ENCODE measurements around the gene BAD. TPM values are rescaled to one million over a fixed set of nuclear protein-coding genes. Genes with fewer than 3 reads are reported as not detected.

The BAD gene
- total and polyA plus RNA-seq, 2 of the 13 experiments (the other 11 are each of a cell fraction or from before 2014, with no cell fraction given) = 17.9 to 28.5 TPM

DNA sequence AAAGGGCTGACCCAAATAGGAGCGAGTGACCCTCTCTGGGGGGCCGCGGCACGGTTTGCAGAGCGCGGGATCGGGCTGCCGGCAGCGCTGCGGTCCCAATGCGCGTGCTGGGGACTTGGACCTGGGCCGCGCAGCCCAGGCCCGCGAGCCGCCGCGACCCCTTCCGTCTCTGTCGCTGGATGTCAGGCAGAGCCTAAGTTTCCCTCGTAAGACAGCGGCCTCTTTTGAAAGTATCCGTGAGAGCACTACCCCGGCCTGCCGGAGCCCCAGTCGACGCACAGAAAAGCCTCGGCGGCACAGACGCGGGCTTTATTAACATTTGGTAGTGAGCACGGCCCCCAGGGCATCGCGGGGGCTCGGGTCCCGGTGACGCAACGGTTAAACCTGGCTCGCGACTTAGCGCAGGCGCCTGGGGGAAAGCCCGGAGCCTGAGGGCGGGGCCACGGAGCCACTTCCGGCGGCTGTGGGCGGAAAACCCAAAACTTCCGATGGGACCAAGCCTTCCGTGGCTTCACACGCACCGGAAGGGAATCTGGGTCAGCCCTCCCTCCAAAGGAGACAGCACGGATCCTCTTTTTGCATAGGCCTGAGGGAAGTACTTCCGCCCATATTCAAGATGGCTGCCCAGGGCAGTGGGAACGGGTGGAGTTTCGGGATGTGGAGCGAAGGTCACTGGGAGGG lies 14.8 kb downstream of the BAD start (continued):
- TF ChIP-seq FUBP1 (CRISPR knock-in tag; IDR thresholded peaks at IDR 0.05; ENCODE audit: borderline replicate concordance) (no peak), FOXM1 (CRISPR knock-in tag; IDR thresholded peaks at IDR 0.05) (no peak), MTF2 (CRISPR knock-in tag; IDR thresholded peaks at IDR 0.05; ENCODE audit: borderline replicate concordance) (peak; percentile 92; the same call in 1 of the 2 replicates), FOXK1 (CRISPR knock-in tag; IDR thresholded peaks at IDR 0.05; ENCODE audit: borderline replicate concordance, low read depth) (peak; percentile 89; the same call in 1 of the 2 replicates), SALL2 (CRISPR knock-in tag; IDR thresholded peaks at IDR 0.05) (0 out of 2 replicates have a peak, but pooled peaks have one; percentile 71), HOMEZ (CRISPR knock-in tag; IDR thresholded peaks at IDR 0.05; ENCODE audit: low read depth) (peak; percentile 47; the same call in 1 of the 2 replicates), ZFP36L1 (CRISPR knock-in tag; IDR thresholded peaks at IDR 0.05) (no peak), SP5 (CRISPR knock-in tag; IDR thresholded peaks at IDR 0.05; ENCODE audit: borderline replicate concordance, low read depth) (peak; percentile 88), KAT7 (CRISPR knock-in tag; IDR thresholded peaks at IDR 0.05; ENCODE audit: borderline replicate concordance) (no peak), SMAD3 (CRISPR knock-in tag; IDR thresholded peaks at IDR 0.05) (no peak), ZMYM3 (CRISPR knock-in tag; IDR thresholded peaks at IDR 0.05) (no peak), PAX8 (CRISPR knock-in tag; IDR thresholded peaks at IDR 0.05; ENCODE audit: borderline replicate concordance) (no peak), NFRKB (IDR thresholded peaks at IDR 0.05) (no peak), ZKSCAN8 (CRISPR knock-in tag; IDR thresholded peaks at IDR 0.05; ENCODE audit: borderline replicate concordance) (no peak), ZFP41 (CRISPR knock-in tag; IDR thresholded peaks at IDR 0.05; ENCODE audit: borderline replicate concordance) (no peak)
- TF ChIP-seq, protein P1, sequence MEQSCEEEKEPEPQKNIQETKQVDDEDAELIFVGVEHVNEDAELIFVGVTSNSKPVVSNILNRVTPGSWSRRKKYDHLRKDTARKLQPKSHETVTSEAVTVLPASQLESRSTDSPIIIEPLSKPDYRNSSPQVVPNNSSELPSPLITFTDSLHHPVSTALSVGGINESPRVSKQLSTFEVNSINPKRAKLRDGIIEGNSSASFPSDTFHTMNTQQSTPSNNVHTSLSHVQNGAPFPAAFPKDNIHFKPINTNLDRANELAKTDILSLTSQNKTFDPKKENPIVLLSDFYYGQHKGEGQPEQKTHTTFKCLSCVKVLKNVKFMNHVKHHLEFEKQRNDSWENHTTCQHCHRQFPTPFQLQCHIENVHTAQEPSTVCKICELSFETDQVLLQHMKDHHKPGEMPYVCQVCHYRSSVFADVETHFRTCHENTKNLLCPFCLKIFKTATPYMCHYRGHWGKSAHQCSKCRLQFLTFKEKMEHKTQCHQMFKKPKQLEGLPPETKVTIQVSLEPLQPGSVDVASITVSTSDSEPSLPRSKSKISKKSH (CRISPR knock-in tag; IDR thresholded peaks at IDR 0.05; ENCODE audit: borderline replicate concordance) = no peak; the same call in 1 of the 2 replicates
- TF ChIP-seq, protein P2, sequence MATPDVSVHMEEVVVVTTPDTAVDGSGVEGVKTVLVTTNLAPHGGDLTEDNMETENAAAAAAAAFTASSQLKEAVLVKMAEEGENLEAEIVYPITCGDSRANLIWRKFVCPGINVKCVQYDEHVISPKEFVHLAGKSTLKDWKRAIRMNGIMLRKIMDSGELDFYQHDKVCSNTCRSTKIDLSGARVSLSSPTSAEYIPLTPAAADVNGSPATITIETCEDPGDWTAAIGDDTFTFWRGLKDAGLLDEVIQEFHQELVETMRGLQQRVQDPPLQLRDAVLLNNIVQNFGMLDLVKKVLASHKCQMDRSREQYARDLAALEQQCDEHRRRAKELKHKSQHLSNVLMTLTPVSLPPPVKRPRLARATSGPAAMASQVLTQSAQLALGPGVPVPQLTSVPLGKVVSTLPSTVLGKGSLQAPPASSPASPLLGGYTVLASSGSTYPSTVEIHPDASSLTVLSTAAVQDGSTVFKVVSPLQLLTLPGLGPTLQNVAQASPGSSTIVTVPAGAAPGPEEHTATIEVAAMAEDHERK (CRISPR knock-in tag; IDR thresholded peaks at IDR 0.05; ENCODE audit: low read depth) = peak; percentile 45; the same call in 1 of the 2 replicates
- TF ChIP-seq, protein P3, sequence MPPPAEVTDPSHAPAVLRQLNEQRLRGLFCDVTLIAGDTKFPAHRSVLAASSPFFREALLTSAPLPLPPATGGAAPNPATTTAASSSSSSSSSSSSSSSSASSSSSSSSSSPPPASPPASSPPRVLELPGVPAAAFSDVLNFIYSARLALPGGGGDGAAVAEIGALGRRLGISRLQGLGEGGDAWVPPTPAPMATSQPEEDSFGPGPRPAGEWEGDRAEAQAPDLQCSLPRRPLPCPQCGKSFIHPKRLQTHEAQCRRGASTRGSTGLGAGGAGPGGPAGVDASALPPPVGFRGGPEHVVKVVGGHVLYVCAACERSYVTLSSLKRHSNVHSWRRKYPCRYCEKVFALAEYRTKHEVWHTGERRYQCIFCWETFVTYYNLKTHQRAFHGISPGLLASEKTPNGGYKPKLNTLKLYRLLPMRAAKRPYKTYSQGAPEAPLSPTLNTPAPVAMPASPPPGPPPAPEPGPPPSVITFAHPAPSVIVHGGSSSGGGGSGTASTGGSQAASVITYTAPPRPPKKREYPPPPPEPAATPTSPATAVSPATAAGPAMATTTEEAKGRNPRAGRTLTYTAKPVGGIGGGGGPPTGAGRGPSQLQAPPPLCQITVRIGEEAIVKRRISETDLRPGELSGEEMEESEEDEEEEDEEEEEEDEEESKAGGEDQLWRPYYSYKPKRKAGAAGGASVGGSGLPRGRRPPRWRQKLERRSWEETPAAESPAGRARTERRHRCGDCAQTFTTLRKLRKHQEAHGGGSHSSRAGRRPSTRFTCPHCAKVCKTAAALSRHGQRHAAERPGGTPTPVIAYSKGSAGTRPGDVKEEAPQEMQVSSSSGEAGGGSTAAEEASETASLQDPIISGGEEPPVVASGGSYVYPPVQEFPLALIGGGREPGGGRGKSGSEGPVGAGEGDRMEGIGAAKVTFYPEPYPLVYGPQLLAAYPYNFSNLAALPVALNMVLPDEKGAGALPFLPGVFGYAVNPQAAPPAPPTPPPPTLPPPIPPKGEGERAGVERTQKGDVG (CRISPR knock-in tag; IDR thresholded peaks at IDR 0.05; ENCODE audit: borderline replicate concordance) = no peak
